HG02678 (cell line): ENCODE data around the gene STARD8.
"Not testable (repeated sequence)": the region's sequence is repeated elsewhere in the genome, so short reads cannot be mapped to it uniquely, and the experiment has no call there.

ENCODE experiments used
- ATAC-seq: cut with Tn5 transposase; IDR thresholded peaks from one replicate; pipeline ENCODE4 v1.9.1; 2021; ENCODE audit warnings: mild to moderate bottlenecking, moderate library complexity; ENCODE audit not compliant: unreplicated experiment

The STARD8 gene

DNA sequence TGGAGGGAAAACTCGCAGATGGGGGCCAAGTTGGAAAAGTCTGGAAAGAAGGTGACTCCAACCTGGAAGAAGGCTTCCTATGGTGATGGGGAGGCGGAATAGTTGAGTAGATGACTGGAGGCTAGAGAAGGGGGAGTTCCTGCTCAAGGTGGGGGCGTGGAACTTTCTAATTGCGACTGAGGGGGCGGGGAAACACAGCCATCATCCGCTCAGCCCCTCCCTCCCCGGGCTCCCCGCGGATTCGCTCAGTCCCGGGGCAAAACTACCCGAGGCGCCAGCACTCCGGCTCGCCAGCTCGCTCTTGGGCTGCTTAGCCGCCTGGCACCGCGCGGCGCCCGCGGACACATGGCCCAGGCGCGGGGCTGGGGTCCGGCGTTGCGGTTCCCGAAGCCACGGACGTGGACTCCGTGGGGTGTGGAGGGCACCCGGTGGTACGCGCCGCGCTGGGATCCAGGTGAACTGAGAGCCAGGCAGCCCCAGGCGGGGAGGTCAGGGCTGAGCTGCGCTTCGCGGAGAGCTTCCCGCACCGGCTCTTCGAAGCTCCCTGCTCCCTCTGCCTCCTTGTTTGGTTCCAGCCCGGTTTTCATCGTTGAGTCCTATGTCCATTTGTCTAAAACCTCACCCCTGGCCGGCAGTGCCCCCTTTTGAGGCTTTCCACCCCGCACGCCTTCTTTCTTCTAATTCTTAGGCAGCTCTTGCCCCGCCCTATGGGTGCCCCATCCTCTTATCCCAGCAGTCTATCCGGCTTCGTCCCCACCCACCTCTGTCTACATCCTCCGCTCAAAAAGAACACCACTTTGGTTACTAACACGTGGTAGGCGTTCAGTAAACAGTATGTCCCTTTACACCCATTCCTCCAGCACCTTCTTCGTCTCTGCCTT lies 38.9 kb downstream of the STARD8 start:
- no peak for ATAC-seq

DNA sequence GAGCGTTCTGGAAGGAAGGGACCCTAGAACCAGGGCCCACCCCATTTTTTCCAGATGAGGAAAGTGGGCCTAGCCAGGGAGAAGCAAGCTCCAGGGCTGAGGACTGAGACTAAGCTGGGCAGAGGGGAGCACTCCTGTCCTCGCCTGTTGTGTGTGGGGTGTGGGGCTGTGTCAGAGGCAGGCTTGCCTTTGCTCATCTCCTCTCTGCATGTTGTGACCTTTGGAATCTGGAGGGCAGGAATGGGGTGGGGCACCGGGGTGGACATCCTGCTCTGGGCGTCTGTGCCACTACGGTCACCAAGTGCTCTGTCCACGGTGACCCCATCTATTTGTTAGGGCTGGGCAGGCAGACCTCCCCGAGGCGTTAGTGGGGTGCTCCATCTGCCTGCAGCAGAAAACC lies 41.5 kb downstream of the STARD8 start:
- ATAC-seq: not testable (repeated sequence)

DNA sequence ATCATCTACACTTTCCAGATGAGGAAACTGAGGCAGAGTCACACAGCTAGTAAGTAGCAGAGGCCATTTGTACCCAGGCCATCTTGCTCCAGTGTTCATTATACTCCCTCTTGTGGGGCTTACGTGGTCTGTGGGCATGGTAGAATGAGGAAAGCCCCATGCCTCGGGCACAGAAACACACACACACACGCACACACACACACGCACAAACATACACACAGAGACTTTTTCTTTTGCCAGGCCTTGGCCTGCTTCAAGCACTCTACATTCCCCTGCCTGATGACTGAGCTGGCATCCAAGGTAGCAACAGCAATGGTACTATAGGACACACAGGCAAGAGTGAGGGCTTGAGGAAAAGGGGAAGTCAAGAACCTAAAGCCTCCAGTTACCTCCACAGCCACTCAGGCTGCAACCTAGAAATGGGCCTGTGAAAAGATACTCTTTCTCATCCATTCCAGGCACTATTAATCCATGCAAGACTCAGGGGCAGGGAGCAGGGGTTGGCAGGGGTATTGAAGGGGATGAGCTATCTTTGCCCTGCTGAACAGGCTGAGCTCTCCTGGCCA lies 43.6 kb downstream of the STARD8 start:
- no peak for ATAC-seq

DNA sequence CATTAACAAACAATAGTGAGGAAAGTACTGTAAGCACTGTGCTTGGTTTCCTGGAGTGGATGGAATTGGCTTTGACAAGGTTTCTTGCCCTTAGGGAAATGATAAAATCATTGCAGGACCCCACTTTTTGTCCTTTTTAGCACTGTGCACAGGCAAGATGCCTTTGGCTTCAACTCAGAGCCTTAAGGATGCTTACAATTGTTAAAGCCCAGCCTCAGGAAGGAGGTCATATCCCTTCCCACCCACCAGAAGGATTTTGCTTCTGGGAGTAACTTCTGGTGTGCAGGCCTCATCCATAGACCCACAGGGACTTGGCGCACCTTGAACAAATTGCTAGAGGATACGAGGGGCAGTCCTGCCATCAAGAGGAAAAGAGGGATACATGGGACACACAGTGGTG lies 44.5 kb downstream of the STARD8 start:
- no peak for ATAC-seq

DNA sequence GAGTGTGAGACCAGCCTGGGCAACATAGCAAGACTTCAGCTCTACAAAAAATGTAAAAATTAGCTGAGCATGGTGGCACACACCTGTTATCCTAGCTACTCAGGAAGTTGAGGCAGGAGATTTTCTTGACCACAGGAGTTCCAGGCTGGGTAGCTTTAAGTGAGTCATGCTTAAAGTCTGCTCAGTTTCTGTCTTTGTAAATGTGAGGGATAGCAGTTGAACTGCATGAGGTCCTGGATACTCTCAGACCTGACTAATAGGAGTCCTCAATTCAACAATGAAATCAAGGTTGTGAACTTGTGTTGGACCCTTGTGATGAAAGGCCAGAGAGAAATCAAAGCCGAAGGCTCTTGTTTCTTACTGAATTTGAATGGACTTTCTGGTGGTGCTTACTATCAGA lies 45.2 kb downstream of the STARD8 start:
- ATAC-seq: no peak

DNA sequence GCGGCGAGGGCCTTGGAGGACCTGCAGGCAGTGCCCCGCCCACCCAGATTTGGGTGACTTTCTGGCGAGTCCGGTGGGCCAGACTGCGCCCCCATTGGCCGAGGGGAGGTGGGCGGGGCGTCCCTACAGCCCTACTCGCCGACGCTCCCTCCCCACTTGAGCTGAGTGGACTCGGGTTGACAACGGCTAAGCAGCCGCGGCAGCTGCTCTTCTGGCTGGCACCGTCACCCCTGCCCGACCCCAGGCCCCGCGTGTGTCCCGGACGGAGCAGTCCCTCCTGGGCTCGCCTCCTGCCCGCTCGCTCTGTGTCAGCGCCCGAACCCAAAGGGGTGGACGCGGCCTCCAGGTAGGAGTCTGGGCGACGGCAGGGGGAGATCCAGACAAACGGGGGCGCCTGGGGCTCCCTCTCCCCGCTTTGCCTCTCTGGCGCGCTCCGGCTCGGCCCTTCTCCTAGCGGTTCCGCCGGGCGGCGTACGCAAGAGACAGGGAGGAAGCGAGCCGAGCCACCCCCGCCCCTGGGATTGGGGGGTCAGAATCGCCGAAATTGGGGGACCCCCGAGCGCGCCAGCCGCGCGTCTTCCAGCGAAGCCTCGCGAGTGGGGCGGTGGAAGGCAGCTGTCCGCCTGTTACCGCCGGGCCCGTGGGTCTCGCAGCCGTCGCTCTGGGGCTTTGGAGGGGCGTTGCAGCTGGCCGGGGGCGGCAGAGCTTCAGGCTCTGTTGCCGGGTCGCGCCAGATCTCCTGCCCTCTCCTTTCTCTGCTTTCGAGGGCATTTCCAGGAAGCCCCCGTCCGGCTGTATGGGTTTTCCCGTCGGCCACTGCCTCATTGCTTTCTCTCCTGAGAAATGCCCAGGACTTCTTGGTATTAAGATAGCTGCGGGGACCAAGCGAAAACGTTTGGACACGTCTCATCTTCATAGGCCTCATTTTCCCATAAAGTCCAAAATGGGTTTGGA lies 46.3 kb downstream of the STARD8 start:
- no peak for ATAC-seq

DNA sequence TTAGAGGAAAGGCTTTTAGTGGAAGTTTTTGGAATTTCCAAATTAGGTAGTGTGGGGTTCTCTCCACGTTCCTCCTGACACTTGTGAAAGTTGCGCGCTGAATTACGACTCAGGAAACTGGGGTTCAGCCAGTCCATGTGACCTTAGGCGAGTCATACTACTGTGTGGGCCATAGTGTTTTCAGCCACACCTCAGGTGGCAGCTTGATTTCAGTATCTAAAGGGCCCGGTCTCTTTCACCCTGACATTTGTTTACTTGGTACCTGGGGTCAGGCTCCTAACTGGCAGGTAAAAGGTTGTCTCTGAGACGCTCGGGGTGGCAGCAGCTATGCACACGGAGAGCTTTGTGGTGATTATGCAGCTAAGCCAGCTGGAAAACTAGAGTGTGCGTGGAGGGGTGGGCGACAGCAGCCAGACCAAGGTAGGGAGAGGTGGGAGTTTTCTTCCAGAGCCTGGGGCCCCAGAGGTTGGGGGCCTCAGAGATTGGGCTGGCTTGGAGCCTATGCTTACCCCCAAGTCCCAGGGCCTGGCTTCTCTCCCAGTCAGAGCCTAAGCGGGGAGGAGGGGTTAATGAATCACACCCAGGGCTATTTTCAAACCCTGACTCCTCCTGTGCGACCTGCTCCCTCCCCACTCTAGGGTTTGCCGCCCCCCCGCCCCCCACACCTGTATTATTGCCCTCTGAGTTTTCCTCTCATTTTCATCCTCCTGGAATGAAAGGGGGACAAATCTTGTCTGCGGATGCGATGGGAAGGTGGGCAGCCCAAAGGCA lies 47.2 kb downstream of the STARD8 start:
- no peak for ATAC-seq

DNA sequence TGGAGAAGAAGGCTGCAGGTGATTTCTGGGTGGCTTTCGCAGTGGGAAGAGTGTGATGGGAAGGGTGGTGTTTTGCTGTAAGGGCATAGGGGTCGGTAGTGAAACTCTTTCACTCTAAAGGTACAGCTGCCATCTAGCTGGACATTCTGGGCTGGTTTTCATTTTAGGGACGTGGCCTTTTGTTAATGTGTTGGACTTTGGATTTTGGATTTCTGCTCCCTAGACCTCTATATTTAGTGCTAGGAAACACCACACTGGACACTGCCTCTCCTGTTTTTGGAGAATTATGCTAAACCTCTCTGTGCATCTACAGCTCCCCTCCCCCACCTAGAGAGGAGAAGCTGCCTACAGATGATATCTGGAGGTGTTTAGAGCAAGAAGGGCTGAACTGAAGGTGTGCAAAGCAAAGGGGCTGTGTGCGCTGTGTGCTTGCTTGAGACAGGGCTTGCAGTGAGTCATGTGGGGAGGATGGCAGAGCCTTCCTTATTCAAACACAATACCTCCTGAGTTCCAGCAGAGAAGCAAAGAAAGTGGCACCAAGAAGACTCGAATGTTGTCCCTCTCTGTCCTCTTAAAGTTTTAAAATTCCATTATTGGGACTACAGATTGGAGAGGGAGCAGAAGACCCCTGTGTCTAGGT lies 47.9 kb downstream of the STARD8 start:
- no peak for ATAC-seq

DNA sequence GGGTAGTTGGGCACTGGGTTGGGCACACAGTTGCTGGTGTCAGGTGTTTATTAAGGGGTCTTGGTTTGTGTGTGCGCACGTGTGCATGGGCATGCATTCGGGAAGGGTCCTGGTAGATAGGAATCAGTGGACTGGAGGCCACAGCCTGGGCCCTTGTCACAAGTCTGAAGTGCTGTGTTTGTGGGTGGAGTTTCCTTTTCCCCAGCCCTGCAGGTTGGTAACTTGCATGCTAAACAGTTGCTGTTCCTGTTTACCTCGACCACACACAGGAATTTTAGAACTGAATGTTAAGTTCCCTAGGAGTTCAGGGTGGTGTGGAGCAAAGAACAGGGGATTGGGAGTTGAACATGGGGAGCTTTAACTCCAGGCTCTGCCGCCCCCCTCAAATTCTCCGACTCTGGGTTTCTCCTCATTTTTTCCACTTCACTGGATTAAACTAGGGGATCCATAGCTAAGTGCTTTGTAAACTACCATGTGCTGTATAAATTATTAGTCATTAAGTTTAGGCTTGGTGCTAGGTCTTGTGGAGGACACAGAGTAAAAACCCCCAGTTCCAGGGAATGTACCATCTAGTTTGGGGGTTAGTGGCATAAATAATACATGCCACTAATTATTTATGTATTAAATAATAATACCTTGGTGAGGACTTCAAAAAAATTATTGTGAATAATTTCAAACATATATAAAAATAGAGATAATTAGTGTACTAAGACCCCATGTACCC lies 49.0 kb downstream of the STARD8 start:
- ATAC-seq: no peak

DNA sequence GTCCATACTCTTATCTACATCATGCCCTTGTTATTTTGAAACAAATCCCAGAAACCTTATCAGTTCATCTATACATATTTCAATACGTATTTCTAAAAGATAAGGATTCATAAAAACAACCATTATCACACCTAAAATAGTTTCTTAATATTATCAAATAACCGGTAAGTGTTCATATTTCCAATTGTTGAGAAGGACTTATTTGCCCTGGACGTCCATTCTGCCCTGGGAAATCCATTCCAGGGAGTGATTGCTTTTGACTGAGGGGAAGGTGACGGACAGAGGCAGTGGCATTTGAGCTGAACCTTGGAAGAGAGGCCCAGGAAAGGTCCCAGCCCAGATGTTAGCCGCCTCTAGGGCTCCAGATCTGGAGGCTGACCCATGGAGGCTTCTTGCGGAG lies 49.6 kb downstream of the STARD8 start:
- no peak for ATAC-seq

DNA sequence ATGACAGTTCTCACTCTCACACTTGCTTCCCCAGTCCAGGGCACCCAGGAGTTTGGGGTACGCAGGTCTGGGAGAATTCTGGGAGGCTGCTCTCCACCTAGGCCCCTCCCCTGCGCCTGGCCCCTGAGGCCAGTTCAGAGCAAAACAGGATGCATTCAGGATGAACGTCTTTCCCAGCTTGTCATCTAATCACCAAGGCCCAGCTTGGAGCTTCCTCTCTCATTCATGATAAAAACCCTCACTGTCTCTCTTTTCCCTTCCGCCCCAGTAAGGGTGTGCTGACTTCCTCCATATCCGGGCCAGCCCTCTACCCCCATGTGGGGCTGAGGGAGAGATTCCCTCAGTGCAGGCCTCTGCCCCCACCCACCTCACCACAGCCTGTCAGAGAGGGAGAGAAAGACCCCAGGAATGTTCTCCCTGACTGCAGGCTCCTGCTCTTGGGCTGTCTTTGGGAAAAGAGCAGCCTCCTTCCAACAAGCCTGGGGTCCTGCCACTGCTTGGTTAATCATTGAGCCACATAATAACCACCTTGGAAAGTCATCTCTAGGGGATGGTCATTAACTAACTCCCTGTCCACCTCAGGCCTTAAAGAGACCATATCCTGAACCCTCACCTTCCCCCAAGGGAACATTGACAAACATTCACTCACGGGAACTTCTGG lies 50.1 kb downstream of the STARD8 start:
- no peak for ATAC-seq

DNA sequence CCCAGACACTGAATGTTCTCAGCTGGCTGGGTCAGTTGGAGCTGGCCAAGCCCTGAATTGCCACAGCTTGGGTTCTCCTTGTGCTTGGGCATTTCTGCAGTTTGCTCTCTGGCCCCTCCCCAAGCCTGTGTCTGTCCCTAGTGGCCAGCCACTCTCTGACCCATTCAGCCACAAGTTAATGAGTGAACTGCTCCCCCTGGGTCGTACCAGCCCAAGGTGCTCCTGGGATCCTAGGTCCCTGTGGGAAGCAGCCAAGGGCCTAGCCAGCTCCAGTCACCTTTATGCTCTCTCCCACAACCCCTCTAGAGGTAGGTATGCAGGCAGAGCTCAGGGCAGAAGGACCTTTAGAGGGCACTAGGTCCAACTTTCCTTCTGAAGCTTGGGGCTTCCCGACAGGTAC lies 51.5 kb downstream of the STARD8 start:
- ATAC-seq: no peak

DNA sequence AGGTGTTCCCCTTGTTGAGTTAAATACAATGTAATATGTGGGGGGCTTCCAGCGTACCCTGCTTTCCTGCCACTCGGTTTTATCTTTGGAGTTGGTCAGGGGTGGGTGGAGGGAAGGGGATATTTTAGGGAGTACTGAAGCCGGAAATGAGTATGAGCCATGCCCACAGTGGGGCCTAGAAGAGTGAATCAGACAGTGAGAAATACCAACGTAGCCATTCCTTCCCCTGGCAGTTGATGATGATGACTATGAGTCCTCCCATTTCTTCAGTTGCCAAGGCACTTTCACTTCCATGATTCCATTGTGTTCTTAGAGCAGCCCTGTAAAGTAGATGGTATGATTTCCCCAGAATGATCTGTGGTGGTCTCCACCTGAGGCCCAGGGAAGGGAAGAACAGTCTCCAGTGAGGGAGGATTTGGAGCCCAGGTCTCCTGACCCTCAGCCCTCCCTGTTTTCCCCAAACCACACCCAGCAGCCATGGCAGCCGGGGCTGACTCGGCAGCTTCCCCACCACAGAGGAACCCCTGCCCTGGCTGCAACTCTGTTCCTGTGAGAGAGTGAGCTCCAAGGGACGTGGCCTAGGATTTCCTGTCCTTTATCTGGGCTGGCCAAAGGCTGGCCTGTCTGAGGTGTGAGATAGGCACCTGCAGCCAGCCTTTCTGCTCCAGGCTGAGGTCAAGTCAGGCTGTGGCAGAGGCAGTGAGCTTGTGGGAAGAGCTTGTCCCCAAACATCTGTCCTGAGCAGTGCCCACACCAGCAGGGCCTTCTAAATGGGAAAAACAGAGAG lies 52.7 kb downstream of the STARD8 start:
- ATAC-seq: no peak

DNA sequence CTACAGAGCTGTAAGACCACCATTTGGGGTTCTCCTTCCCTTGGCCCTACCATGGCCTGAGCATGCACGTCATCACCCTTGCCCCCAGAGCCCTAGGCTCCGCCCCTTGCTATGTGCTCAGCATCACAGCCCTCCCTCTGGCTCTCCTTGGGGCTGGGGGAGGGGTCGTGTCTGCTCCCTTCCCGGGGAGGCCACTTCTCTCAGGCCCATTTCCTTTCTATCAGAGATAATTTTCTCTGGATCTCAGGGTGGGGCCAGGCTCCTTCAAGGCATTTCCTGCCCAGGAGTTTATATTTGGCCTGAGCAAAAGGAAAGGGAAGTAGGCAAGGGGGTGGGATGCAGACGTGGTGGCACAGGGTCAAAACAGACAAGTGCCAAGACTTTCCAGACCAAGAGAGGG lies 55.9 kb downstream of the STARD8 start:
- ATAC-seq: no peak

DNA sequence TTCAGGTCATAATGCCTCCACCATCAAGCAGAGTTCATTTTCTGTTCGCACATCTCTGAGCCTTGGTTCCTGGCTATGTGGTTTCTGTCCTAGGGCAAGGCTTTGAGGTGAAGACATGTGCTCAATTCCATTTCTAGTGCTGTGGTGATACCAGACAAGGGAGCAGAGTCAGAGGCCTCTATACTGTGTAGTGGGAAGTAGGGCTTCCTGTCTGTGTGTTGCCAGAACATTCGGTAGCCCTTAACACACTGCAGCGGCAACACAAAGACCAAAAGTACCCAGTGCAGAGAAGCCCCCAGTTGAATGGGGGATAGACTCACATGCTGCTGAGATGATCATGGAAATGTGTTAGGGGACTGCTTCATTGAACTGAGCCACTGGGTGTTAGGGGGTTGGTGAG lies 56.4 kb downstream of the STARD8 start:
- no peak for ATAC-seq

DNA sequence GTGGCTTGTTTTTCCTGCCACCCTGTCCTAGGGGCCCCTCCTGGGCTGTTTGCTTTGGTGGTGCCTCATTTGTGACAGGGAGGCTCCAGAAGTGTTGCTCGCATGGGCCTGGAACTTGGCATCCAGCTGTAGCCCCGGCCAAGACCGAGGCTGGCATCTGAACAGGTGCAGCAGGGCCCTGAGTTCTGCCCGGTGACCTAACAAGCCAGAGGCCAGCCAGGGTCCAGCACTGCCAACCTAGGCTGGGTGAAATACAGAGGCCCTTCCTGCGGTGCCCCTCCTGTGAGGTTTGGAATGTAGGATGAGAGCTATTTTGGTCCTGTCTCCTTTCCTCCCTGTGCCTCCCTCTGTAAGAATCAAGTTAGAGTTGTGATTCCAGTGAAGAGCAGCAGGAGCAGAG lies 58.5 kb downstream of the STARD8 start:
- no peak for ATAC-seq

DNA sequence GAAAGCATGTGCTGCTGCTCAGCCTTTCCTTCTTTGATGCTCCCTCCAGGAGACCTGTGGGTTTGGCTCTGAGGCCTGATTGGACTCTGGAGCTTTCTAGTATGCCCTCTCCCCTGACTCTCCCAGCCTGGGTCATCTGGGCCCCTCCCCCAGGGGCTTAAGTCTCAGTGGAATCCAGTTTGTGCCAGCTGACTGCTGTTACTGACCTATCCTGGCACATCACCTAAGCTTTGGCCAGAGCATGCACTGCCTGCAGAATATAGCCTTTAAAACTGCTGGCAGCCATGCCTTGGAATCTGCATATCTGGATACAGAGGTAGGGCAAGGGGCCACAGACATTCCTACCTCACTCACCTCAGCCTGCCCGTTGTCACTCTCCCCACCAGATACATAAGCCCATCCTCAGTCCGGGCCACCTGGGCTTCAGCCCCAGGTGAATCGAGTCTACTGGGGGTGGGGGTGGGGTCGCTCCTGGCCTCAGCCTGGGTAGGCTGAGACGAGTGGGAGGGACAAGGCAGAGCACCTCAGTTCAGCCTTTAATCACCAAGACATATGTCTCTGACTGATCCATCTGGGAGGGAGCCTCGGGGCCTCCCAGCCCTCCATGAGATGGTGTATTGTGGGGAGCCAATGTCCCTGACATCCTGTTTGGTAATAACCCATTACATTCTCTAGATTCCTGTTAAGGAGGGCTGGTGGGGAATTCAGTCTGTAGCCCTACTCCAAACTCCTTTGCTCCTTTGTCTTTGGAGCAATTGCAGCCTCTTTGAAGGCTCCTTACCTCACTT lies 61.2 kb downstream of the STARD8 start:
- no peak for ATAC-seq
